Mesenteric fat pad (tissue), 1 donor: ENCODE measurements around the gene RBM12. TPM values are rescaled to one million over a fixed set of nuclear protein-coding genes. Genes with fewer than 3 reads are reported as not detected.
"Not testable (repeated sequence)": the region's sequence is repeated elsewhere in the genome, so short reads cannot be mapped to it uniquely, and the experiment has no call there.

ENCODE experiments used
- DNase-seq: peaks from one replicate; pipeline ENCODE4 v3.0.0-alpha.2; 2020; ENCODE audit warnings: low spot score
- long read RNA-seq: library from polyadenylated mRNA; unstranded; transcript quantifications from one replicate; pipeline ENCODE4 v2.0.0, GENCODE V29; 2020
- total RNA-seq: library from RNA; stranded (reverse); fragmentation: NEBNext Ultra II Directional; extraction: Animal tissue kit (Norgen Biotek cat#: 25700); gene quantifications from one replicate; pipeline ENCODE4 v1.2.1, GENCODE V29; 2021
- donor health status: DM: yes; HTN: yes; CAD: no.

RBM12 gene
- 73.4 TPM for total RNA-seq
- long read RNA-seq, full-length matches to known transcripts, result 5 of 16 reads
- long read RNA-seq, partial matches to known transcripts, result 0 of 16 reads
- long read RNA-seq, other reads (novel, unspliced or antisense), result 11 of 16 reads

GRCh38 chr20:35664466-35665206, at the start of gene RBM12, which contains the start of gene CPNE1:
Gene RBM12, minus strand, starts transcription at chr20:35664900. Its CDS starts 9,578 bp downstream, at chr20:35655322.
Gene CPNE1, minus strand, starts transcription at chr20:35664900. Its CDS starts 31,977 bp downstream, at chr20:35632923.
- peak; percentile 99 for DNase-seq

GRCh38 chr20:35714127-35714526, 49.4 kb upstream of the RBM12 start:
- DNase-seq, result no peak

- not testable (repeated sequence) for DNase-seq
Observed at GRCh38 chr20:35713120-35713519, 48.4 kb upstream of the RBM12 start.

- no peak for DNase-seq
Observed at GRCh38 chr20:35711588-35712209, 47.0 kb upstream of the RBM12 start.

GRCh38 chr20:35710884-35711587, 46.3 kb upstream of the RBM12 start:
- no peak for DNase-seq

GRCh38 chr20:35710039-35710438, 45.3 kb upstream of the RBM12 start:
- no peak for DNase-seq

- DNase-seq, result no peak
Observed at GRCh38 chr20:35709259-35709658, 44.6 kb upstream of the RBM12 start.

GRCh38 chr20:35708502-35708901, 43.8 kb upstream of the RBM12 start:
- DNase-seq, result no peak

- not testable (repeated sequence) for DNase-seq
Observed at GRCh38 chr20:35706591-35707529, 42.2 kb upstream of the RBM12 start.

- not testable (repeated sequence) for DNase-seq
Observed at GRCh38 chr20:35705894-35706293, 41.2 kb upstream of the RBM12 start.

- DNase-seq, result no peak
Observed at GRCh38 chr20:35704514-35705261, 40.0 kb upstream of the RBM12 start.

GRCh38 chr20:35702824-35703695, 38.4 kb upstream of the RBM12 start:
- DNase-seq, result no peak

- no peak for DNase-seq
Observed at GRCh38 chr20:35702051-35702823, 37.5 kb upstream of the RBM12 start.

- DNase-seq, result no peak
Observed at GRCh38 chr20:35700625-35701148, 36.0 kb upstream of the RBM12 start.

- no peak for DNase-seq
Observed at GRCh38 chr20:35699957-35700624, 35.4 kb upstream of the RBM12 start.

GRCh38 chr20:35699127-35699956, 34.6 kb upstream of the RBM12 start, which contains the start of the genes NFS1 and ROMO1:
Gene NFS1, minus strand, starts transcription at chr20:35699352. Its CDS starts 64 bp downstream, at chr20:35699288.
Gene ROMO1, plus strand, starts transcription at chr20:35699405. Its CDS starts 228 bp downstream, at chr20:35699633.
- DNase-seq, result peak; percentile 96
